Bronchial epithelial cell (primary cell): ENCODE results near the gene NUDT1. TPM values are rescaled to one million over a fixed set of nuclear protein-coding genes. Genes with fewer than 3 reads are reported as not detected.

Experiments
- DNase-seq: peaks from one replicate; pipeline ENCODE4 v3.0.0-alpha.2; 2010; ENCODE audit warnings: low read depth
- FAIRE-seq: peaks from 2 replicates; lab custom pipeline; 2011; peaks lifted over from hg19 to GRCh38; lab: Jason Lieb, UNC
- H3K27me3 ChIP-seq: 2 replicates; pipeline ENCODE4 v1.5.1; 2011; ENCODE audit warnings: low read length; ENCODE audit not compliant: control insufficient read depth, insufficient read depth
- H3K36me3 ChIP-seq: 2 replicates; pipeline ENCODE4 v1.5.1; 2011; ENCODE audit warnings: low read length; ENCODE audit not compliant: control insufficient read depth, insufficient read depth
- H3K4me3 ChIP-seq: 2 replicates; pipeline ENCODE4 v1.5.1; 2011; ENCODE audit warnings: mild to moderate bottlenecking, low read depth, low read length, control low read depth
- CTCF ChIP-seq: IDR thresholded peaks from 2 replicates; pipeline ENCODE4 v1.5.1; 2011; ENCODE audit warnings: mild to moderate bottlenecking, moderate library complexity, low read length, control low read depth, inconsistent platforms; ENCODE audit not compliant: insufficient read depth, severe bottlenecking
- total RNA-seq: library from RNA; depleted of rRNA; stranded (reverse); fragments of >200 nt; gene quantifications from 2 replicates; pipeline ENCODE4 v1.2.1, GENCODE V29; 2014

NUDT1 gene
- total RNA-seq, 1 donor from 2014 or later = 7.9 TPM

DNA sequence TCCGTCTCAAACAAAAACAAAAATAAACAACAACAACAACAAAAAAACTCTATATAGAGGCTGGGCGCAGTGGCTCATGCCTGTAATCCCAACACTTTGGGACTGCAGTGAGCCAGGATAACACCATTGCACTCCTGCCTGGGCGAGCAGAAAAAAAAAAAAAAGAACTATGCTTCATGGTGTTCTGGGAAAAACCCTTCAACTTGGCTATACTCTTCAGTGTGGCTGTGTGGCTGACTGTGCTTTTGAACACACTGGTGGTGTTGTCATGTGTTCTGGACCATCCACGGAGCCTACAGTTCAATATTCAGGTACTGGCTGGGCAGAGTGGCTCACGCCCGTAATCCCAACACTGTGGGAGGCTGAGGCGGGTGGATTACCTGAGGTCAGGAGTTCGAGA is 45.7 kb downstream of the NUDT1 start:
- no peaks in the 10 kb centered on the region for H3K27me3 ChIP-seq
- no peak for FAIRE-seq
- TF ChIP-seq CTCF = no peak
- H3K4me3 ChIP-seq = no peak overlapping the region
- H3K36me3 ChIP-seq = no peaks in the 10 kb centered on the region
- no peak for DNase-seq

- Histone ChIP-seq H3K36me3 (no peaks in the 10 kb centered on the region), H3K27me3 (no peaks in the 10 kb centered on the region), H3K4me3 (no peak overlapping the region)
- DNase-seq (no peak), FAIRE-seq (no peak)
- no peak for TF ChIP-seq CTCF
These were observed 46.5 kb downstream of the NUDT1 start for GRCh38 chr7:2288503-2288902.

GRCh38 chr7:2289111-2289586 is 47.1 kb downstream of the NUDT1 start:
- TF ChIP-seq CTCF = no peak
- FAIRE-seq (no peak), DNase-seq (no peak)
- Histone ChIP-seq H3K27me3 (no peaks in the 10 kb centered on the region), H3K4me3 (no peak overlapping the region), H3K36me3 (no peaks in the 10 kb centered on the region)

- H3K36me3 ChIP-seq = no peaks in the 10 kb centered on the region
- no peak for TF ChIP-seq CTCF
- FAIRE-seq = no peak
These were observed 47.6 kb downstream of the NUDT1 start for GRCh38 chr7:2289621-2290020.

DNA sequence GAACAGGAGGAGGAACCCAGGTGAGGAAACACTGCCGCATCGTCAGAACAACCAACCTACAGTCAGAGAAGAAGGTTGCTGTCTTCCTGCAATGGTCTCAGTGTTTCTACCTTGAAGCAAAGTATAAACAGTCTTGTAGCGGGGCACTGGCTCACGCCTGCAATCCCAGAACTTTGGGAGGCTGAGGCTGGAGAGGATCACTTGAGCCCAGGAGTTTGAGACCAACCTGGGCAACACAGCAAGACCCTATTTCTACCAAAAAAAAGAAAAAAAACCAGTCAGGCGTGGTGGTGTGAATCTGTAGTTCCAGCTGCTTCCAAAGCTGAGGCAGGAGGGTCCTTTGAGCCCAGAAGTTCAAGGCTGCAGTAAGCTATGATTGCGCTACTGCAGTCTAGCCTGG is 48.9 kb downstream of the NUDT1 start:
- TF ChIP-seq CTCF = no peak
- Histone ChIP-seq H3K36me3 (no peaks in the 10 kb centered on the region), H3K4me3 (no peak overlapping the region), H3K27me3 (no peaks in the 10 kb centered on the region)
- DNase-seq = no peak
- FAIRE-seq = no peak

More at GRCh38 chr7:2289621-2290020, 47.6 kb downstream of the NUDT1 start:
- no peak overlapping the region for H3K4me3 ChIP-seq
- DNase-seq = no peak
- H3K27me3 ChIP-seq = no peaks in the 10 kb centered on the region

DNA sequence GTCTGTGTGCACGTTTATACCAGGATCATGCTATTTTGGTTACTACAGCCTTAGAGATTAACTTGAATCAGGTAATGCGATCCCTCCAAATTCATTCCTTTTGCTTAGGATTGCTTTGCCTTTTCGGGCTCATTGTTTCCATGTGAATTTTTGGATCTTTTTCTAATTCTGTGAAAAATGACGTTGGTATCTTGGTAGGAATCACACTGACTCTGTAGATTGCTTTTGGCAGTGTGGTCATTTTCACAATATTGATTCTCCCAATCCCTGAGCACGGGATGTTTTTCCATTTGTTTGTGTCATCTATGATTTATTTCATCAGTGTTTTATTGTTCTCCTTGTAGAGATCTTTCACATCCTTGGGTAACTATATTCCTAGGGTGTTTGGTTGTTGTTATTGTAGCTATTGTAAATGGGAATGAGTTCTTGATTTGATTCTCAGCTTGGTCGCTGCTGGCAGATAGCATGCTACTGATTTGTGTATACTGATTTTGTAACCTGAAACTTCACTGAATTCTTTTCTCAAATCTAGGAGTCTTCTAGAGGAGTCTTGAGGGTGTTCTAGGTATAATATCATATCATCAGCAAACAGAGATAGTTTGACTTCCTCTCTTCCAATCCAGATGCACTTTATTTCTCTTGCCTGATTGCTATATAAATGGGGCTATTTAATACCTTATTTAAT is 54.1 kb downstream of the NUDT1 start:
- H3K27me3 ChIP-seq = no peaks in the 10 kb centered on the region
- no peak for TF ChIP-seq CTCF
- no peaks in the 10 kb centered on the region for H3K36me3 ChIP-seq
- FAIRE-seq (no peak), DNase-seq (no peak)
- no peak overlapping the region for H3K4me3 ChIP-seq
